Kidney glomerular epithelial cell (primary cell): ENCODE data around the gene CNTN5.
A peak's percentile ranks its signal among the peaks of the same experiment; 100 is the strongest.
"Not testable (repeated sequence)": the region's sequence is repeated elsewhere in the genome, so short reads cannot be mapped to it uniquely, and the experiment has no call there.

ENCODE experiments used
- DNase-seq: peaks from one replicate; lab custom pipeline; 2025; lab: John Stamatoyannopoulos, UW

Gene CNTN5

DNA sequence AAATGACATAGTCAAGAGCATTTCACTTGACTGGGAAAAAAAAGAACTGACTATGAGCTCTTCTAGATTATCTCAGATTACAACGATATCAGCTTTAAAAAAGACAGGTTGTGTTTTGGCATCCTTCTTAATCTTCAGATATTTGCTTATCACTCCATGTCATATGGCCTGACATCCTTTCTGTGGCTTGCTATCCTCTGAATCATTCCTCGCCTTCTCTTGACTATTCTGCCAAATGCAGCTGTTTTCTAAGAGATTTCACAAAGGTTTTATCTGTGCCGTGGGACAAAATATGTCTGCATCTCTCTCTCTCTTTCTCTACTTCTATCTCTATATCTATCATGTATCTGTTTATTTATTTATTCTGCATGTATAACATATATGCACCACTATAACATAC lies 746.1 kb downstream of the CNTN5 start:
- no peak for DNase-seq

DNA sequence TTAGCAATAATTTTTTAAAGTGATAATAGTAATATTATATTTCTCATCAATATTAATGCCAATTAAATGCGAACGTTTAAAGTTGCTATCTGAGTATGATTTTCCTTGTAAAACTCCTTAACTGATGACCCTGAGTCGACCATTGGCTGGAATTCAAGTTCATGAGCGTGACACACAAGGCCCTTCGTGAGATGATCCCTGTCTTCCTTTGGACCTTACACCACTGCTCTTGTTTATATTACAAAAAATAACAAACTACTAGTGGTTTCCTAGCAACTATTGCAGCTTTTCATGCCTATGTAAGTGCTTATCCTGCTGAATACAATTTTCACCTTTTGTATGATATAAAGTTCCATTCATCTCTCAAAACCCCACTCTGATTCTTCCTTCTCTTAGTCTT lies 752.9 kb downstream of the CNTN5 start:
- peak; percentile 84 for DNase-seq

DNA sequence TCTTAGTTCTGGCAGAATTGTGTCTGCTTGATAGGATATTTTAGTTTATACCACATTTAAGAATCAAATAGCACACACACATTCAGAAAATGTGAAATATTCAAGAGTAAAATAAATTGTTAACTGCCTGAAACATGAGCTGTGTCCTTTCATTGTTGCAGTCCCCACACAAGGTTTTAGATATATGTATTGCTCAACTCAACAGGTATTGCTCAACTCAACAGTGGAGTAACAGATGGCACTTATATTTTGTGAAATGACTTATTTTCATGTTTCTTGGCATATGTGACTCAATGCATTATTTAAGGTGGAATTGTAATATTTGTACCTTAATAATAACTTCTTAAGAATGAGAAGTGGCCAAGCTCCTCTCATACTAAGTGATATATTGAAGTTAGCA lies 760.3 kb downstream of the CNTN5 start:
- DNase-seq, result no peak

DNA sequence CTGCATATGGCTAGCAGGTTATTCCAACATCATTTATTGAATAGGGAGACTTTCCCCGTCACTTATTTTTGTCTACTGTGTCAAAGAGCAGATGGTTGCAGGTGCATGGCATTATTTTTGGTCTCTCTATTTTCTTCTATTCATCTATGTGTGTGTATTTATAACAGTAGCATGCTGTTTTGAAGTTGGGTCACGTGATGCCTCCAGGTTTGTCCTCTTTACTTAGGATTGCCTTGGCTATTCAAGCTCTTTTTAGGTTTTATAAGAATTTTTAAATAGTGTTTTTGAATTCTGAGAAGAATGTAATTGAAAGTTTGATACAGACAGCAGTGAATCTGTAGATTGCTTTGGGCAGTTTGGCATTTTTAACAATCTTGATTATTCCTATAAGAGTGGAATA lies 770.6 kb downstream of the CNTN5 start:
- no peak for DNase-seq

DNA sequence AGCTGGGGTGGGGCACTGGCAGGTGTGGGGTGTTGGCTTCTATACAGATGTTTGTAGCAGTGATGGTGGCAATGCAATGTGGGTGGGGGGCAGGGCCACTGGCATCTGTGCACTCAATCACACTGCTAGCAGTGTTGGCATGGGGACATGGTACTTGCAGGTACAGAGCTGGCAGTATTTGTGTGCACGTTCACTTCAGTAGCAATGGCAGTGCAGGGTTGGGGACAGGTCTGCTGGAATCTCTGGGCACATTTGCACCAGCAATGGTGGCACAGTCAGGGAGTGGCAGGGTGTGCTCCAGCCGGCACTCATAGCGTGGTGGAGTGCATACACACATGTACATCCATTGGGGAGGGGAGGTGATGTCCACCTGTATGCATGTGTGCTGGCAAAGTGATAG lies 775.2 kb downstream of the CNTN5 start:
- DNase-seq, result no peak

DNA sequence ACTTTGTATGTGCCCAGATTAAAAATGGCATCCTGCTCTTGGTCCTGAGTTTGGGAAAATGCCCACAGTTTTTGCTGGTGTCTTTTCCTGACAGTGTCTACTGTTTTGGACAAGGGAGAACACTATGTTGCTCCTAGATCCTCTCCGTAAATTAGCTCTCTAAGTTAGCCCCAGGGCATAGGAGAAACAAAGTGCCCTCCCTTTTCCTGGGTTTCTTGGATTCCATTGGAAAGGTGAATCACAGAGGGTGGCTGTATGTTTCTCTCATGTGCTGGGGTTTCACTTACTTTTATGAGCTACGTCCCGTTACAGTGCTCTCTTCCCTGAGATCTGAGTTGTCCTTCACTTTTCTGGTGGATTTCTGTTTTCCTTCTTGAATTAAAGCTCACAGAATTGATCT lies 782.8 kb downstream of the CNTN5 start:
- DNase-seq, result no peak

DNA sequence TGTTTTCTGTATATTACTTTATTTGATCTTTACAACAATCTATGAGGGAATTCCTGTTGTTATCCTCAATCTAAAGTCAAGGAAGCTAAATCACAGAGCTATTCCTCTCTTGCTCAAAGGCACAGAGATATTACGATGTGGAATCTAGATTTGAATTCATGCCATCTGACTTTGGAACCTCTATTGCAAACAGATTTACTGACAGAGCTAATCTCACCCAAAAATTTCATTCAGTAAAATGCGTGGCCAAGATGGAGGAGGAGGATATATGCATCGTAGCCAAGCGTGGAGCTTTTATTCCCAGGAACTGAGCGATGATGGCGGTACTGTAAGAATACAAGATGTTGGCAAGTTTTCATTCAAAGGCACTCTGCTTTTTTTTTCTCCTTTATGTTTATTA lies 791.8 kb downstream of the CNTN5 start:
- DNase-seq, result no peak

DNA sequence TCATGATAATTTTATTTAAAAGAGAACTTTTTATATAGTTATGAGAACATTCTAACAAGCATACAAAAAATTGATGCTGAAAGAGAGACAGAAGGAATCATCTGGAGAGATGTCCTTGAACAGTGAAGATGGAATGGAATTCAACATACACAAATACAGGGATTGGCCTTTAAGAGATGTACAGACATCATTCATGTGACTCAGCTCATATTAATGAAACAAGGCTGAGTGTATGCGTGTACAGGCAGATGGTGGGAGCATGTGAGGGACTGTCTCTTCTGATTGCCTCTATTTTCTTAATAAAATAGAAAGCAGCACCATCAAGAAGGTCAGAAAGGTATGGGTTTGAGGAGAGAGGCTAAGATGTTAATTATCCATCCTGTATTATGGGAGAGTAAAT lies 793.3 kb downstream of the CNTN5 start:
- no peak for DNase-seq

DNA sequence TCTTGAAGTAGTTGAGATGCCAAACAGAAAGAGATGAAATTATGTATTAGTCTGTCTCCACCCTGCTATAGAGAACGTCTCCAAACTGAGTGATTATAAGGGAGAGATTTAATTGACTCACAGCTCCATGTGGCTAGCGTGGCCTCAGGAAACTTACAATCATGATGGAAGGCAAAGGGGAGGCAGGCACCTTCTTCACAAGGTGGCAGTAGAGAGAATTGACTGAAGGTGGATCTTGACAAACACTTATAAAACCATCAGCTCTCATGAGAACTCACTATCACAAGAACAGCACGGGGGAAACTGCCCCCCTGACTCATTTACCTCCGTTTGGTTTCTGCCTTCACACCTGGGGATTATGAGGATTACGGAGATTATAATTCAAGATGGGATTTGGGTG lies 794.0 kb downstream of the CNTN5 start:
- DNase-seq, result no peak

DNA sequence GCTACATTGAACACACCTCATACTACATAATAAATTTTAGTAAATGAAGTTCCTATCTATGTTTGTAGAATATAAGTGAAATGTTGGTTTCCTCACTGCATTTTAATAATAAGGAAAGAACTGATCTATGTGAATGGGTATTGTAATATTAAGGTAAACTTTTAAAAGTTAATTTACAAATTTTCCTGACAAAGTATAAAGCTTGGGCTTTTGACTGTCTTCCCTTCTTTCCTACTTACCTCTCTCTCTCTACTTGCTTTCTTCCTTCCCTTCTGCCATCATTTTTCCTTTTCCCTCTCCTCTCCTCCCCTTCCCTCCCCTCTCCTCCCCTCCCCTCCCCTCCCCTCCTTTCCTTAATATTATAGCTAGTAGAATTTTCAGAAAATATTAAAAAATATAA lies 798.2 kb downstream of the CNTN5 start:
- no peak for DNase-seq

DNA sequence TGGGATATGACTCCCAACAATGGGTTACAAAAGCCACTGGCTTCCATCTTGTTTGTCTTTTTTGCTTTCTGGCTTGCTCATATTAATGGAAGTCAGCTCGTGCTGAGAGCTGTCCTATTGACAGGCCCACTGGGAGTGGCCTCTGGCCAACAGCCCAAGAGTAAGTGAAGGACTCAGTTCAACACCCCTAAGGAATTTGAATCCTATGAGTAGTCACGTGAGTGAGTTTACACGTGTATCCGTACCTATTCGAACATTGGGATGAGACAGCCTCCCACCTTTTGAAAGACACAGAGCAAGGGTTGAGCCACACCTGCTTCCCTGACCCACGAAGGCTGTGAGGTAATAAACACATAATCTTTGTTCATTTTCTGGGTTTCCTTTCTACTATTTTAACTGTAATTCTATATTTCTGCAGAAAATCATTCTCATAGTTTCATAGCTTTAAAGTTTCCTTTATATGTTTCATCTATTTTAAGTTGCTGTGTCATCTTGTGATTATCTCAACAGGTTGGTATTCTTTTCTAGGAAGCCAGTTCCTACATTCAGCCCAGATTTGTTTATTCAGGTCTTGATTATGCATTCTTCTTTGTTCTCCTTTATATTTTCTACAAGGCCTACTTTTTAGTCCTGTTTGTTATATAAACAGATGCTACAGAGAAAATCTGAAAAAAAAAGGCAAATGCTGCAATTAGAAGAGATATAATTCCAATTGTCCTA lies 802.3 kb downstream of the CNTN5 start:
- peak; percentile 47 for DNase-seq

DNA sequence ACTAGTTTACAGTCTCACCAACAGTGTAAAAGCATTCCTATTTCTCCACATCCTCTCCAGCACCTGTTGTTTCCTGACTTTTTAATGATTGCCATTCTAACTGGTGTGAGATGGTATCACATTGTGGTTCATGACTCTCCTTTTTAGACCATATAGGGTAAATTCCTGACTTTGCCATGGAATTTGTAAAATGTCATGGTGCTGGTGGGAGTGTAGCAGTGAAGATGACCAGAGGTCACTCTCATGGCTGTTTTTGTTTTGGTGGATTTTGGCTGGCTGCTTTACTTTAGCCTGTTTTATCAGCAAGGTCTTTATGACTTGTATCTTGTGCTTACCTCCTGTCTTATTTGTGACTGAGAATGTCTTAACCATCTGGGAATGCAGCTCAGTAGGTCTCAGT lies 816.0 kb downstream of the CNTN5 start:
- not testable (repeated sequence) for DNase-seq

DNA sequence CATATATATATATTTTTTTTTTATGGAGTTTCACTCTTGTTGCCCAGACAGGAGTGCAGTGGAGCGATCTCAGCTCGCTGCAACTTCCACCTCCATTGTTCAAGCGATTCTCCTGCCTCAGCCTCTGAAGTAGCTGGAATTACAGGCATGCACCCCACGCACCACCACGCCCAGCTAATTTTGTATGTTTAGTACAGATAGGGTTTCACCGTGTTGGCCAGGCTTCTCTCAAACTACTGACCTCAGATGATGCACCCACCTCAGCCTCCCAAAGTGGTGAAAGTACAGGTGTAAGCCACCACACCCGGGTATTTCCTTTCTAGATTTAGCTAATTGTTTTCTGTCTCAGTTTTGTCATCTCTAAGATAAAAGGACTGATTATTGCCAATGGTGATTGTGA lies 821.1 kb downstream of the CNTN5 start:
- no peak for DNase-seq

DNA sequence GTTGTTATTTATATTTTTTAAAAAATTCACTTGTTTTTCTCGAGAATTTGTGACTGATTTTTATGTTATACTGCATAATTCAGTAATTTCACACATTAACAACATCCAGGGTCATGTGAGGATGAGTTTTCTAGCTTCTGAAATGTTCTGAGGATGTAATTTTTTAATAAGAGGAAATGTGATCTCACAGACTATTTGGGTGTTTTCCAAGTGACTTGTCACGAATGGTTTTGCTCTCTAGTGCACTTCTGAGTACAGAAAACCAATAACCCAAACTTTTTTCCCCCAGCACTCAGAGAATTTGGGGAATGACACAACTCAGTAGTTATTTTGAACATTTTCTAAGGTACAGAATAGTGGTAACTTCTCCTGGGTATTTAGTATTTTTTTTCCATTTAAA lies 845.2 kb downstream of the CNTN5 start:
- DNase-seq, result no peak

DNA sequence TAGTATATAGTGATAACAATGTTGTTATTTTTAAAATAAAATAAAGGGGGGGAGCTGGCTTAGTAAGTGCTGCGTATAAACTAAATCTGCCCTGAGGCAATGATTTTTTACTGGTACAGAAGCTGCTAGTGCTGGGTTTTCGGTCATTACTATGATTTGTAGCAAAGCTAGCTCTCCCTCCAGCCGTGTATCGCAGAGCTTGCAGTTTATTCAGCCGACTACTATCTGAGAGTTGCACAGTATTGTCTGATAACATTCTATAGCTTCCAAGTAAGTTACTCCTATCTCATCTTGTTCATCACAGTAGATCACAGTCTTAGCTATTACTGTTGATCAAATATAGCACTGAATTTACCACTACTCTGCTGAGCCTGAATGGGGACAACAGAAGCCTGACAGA lies 860.9 kb downstream of the CNTN5 start:
- DNase-seq, result no peak

DNA sequence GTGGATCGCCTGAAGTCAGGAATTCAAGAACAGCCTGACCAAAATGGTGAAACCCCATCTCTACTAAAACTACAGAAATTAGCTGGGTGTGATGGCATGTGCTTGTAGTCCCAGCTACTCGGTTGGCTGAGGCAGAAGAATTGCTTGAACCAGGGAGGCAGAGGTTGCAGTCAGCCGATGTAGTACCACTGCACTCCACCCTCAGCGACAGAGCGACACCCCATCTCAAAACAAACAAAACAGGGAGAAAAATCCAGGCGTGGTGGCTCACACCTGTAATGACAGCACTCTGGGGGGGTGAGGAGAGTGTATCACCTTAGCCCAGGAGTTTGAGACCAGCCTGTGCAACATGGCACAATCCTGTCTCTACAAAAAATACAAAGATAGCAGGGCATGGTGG lies 864.0 kb downstream of the CNTN5 start:
- DNase-seq, result no peak

DNA sequence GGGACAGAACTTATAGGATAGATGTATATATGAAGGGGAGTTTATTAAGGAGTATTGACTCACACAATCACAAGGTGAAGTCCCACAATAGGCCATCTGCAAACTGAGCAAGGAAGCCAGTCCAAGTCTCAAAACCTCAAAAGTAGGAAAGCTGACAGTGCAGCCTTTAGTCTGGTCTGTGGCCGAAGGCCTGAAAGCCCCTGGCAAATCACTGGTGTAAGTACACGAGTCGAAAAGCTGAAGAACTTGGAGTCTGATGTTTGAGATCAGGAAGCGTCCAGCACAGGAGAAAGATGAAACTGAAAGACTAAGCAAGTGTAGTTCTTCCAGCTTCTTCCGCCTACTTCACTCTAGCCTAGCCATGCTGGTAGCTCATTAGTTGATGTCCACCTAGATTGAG lies 866.7 kb downstream of the CNTN5 start:
- DNase-seq, result no peak

DNA sequence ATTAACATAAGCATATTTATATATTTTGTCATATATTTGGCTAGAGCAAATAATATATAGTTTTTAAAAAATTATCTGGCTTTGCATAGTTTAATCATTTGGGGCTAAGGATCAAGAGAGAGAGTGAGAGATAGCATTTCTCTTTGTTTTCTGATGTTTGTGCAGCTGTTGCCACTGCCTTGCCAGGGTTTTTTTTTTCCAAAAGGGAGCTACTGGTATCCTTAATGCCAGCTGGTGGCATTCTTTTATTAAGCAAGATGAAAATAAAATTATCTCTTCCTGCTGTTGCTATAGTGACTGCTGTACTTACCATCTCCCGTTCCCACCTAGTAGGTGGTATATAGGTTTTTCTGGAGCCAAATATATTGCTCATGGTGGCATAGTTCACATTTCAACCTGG lies 873.1 kb downstream of the CNTN5 start:
- no peak for DNase-seq

DNA sequence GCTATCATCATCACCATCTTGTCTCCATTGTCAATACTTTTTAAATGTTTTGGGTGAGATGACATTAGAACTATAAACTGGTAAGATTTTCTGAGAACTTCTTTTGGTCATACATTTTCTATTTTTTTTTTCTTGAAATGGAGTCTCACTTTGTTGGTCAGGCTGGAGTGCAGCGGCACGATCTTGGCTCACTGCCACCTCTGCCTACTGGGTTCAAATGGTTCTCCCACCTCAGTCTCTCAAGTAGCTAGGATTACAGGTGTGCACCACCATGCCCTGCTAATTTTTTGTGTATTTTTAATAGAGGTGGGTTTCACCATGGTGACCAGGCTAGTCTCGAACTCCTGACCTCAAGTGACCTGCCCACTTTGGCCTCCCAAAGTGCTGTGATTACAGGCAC lies 880.4 kb downstream of the CNTN5 start:
- no peak for DNase-seq

DNA sequence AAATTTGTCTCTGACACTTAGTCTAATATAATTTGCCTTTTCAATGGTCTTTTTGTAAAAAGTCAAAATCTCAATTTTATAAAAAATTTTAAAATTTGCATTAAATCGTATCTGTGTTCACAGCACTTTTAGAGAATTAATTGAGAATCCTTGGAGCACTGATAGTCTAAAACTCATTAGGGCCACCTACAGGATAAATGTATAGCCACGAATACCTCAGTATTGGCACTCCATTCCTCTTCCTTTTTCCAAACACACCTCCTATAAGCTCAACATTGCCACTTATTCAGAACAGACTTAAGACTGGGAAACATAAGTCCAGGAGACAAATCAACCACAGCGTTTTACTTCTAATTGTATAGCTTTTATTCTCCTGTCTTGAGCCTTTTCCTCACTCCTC lies 890.4 kb downstream of the CNTN5 start:
- DNase-seq, result no peak

DNA sequence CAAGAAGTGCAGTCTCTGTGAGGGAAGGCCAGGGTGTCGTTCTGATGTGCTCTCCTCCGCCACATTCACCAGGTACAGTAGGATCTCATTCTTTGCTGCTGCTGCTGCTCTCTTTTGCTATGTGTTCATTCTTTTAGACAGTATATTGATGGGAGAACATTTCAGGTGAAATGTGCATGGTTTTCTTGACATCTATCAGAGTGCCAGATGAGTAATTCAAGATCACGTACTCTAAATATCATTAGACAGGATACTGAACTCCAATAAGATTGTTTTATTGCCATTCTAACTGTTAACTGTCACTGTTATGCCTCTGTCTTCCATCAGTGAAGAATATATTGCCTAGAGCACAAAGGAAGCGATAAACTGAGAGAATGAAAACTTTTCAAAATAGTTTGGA lies 895.3 kb downstream of the CNTN5 start:
- DNase-seq, result no peak

DNA sequence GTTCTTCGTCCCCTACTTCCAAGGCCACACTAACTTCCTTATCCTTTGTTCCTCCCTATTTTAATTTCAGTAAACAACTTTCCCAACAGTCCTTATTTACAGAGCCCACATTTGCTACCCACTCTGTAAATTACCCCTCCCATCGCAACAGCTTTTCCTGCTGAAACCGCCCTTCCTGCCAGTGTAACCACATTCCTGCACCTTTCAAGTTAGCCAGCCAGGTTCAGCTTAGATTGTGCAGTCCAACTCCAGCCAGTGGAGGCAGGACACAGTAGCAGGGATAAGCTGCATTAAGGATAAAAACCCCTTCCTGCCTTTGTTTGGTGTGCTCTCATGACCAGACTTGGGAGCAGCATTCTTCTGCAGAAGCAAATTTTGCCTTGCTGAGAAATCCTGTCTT lies 898.0 kb downstream of the CNTN5 start:
- DNase-seq, result no peak

DNA sequence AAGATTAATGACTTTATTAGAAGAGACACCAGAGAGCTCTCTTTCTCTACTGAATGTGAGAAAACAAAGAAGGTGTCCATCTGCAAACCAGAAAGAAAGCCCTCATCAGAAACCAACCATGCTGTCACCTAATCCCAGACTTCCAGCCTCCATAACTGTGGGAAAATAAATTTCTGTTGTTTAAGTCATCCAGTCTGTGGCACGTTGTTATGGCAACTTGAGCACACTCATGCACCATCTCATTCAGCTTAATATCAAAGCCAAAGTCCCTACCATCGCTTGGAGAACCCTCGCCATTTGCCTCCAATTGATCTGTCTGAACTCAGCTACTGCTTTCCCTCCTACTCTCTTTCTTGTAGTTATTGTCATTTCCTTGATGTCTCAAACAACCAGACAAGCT lies 900.2 kb downstream of the CNTN5 start:
- DNase-seq, result no peak

DNA sequence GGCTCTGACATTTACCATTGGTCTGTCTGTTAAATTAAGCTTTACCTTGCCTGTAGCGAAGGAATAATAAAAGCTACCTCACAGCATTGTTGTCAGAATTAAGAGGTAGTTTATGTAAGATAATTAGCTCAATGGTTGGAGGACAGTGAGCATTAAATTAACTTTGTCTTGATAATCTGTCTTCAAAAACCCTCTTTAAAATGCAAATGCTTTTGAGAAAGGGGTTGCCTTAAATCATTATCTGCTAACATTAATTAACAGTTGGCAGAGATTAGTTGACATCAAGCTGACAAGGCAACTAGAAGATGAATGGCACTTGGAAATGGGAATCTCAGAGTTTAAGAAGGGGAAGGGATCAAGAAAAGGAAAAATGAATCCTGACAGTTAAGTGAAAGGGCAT lies 905.2 kb downstream of the CNTN5 start:
- DNase-seq, result no peak

DNA sequence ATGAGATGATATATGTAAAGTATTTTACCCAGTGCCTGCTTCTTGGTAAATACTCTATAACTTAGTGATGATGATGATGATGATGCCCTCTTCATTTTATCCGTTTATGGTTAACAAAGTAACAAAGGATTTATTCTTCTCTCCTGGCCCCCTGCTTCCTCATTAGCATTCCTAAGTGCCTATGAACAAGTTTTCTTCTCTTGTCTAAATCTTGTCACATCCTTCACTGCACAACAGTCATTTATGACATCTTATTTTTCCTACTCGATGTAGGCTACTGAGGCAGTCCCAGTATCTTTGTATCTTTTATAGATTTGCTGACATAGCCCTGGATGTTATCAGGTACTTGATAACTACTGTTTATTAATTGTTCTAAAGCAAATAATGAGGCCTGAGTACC lies 911.9 kb downstream of the CNTN5 start:
- peak; percentile 4 for DNase-seq
